ENCODE measurements around the gene PAX6. TPM values are rescaled to one million over a fixed set of nuclear protein-coding genes. Genes with fewer than 3 reads are reported as not detected.

PAX6 gene
- total RNA-seq, 1 donor from 2014 or later = not detected

DNA sequence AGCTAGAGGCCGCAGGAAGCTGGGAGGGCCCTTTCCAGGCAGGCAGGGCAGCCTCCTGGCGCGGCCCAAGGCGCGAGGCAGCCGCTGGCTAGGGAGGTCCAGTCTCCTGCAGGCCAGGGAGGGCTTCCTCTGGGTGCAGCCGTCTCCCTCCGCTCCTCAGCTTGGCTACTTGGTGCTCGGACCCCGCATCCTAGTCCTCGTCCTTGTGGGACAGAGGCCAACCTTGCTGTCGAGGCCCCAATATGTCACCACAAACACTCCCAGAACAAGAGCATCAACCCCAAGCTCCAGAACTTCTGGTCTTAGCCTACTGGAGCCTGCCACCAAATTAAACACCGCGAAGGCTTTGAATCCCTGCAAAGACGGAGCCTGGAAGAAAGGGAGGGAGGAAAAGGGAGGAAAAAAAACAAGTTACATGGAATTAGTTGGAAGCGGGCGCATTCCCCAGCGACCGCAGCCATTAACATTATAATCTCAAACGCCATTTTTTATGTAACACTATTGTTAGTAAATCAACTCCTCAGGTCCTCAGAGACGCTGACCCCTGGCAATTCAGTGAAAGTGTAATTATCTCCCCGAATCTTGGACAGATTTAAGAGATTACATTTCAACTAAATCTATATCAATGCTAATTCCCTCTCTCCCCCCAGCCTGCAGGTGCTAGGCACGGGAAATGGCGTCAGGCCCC, 12.7 kb upstream of the PAX6 start:
- intact Hi-C loops (cut with micrococcal nuclease) = no loop called here
- ATAC-seq = no peak
- DNase-seq = no peak

DNA sequence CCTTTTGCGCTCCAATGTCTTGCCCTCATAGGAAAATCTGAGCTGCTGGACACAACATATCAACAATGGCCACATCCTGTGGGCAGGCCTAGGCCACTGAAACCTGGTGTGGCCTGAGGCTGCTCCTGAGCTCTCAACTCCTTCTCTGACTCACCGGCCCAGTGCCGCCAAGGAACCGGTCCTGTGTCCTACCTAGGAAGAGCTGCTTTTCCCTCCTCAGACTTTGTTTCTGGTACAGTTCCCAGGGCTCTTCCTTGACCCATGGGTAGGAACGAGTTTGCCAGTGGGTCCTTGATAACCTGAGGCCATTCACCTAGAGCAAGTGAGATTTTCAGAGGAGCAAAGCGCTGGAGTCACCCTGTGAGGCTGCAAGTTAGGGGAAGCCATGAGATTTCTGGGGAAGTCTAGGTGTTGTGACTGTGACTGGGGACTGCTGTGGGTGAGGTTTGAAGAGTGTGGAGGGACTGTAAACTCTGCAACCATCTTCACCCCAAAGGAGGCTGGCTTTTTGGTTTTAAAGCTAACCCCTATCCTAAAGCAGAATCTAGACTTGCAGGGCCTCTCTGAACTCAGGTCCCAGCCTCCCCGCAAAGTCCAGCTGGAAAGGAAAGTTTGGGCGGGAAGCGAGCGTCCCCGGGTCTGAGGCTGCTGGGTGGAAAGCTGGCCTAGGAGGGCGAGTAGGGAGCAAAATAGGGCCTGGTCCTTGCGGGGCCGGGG, 12.0 kb upstream of the PAX6 start:
- no peak for DNase-seq
- no peak for ATAC-seq
- intact Hi-C loops (cut with micrococcal nuclease) = no loop called here

DNA sequence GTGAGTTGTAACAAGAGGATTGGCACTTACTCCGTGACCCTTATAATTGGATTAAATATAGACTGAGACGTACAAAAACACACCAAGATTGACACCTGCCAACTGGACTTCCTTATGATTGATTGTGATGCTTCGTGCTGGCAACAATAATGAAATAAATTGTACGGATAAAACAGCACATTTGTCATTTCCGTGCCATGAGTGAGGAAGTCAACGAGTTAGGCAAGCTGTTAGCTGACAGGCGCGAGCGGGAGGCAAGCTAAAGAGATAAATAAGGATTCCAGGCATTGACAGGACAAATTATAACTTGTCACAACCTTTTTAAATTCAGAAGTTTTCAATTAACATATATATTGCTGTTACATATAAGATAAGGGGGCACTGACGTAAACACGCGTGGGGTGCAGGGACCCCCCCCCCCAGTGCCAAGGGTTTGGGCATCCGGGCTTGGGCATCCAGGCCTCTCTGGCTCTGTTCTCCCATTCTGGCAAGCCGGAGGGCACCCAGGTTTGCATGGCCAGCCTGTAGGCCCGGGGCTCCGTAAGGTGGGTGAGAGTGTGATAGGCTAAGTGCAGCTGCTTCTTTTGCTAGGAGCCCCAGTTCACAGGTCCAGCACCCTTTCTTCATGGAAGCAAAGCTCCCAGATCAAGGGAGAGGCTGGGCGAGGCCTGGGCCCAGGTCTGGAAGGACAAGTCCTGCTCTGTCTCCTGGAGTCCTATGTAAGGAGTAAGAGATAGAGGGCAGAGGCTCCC, 11.2 kb upstream of the PAX6 start:
- no peak for DNase-seq
- intact Hi-C loops (cut with micrococcal nuclease) = no loop called here
- no peak for ATAC-seq

- ATAC-seq = no peak
- no peak for DNase-seq
- intact Hi-C loops (cut with micrococcal nuclease) = no loop called here
Measured at GRCh38 chr11:31821766-31822165, 10.6 kb upstream of the PAX6 start.

DNA sequence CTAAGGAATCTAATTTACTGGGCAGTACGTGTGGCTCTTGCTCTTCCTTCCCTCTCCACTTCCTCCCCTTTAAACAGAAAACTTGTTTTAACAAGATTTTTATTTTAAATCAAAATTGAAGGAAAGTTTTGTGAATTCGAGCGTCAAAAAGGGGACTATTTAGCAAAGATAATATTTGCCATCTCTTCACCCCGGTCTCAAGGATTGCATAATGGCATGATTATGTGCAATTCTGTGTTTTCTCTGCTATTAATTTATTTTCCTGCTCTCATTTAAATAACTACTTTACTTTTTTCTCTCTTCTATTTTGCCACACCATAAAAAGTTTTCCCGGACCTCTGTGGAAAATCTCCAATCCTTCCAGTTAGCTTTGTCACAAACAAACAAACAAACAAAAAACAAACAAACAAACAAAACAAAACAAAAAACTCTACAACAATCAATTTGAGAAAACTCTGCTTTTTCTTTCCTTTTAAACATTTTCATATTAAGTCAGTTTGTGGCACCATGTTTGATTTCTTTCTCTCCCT, 10.2 kb upstream of the PAX6 start:
- intact Hi-C loops (cut with micrococcal nuclease) = no loop called here
- DNase-seq (no peak), ATAC-seq (no peak)

DNA sequence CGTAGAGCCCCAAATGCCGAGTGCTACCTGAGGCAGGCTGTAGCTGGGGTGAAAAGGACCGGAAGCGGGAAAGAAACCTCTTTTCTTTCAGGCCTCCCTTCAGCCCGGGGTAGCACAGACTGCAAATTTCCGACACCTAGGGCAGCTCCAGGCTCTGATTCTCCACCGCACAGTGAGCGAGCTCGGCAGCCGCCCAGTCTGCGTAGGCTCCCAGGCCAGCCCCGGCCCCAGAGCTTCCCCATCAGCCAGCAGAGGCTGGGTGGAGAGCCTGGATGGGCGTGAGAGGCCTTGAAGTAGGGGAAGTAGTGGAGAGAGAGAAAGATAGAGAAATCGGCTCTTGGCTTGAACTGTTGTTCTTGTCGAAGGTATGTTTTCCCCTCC, 9.3 kb upstream of the PAX6 start:
- intact Hi-C loops (cut with micrococcal nuclease) = no loop called here
- no peak for ATAC-seq
- no peak for DNase-seq

- ATAC-seq (no peak), DNase-seq (no peak)
- intact Hi-C loops (cut with micrococcal nuclease) = no loop called here
Measured at GRCh38 chr11:31819621-31820437, 8.7 kb upstream of the PAX6 start.

DNA sequence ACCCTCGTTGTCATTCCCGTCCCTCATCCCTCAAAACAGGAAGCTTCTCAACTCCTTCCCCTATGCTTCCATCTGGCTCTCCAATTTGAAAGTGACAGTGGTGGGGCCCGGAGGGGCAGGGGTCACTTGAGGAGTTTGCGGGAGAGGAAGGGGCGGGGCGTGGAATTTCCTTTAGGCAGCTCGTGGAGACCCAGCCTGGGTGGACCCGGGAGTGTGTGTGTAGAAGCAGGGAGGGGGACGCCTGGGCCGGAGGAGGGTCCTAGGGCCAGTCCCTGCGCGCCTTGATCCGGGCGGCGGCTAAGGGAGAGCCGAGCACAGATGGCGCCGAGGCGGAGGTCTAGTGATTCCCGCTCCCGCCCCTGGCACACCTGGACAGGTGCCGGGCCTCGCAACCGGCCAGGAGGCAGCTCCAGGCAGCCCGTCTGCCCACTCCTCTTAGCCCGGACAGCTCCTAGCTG, 7.8 kb upstream of the PAX6 start:
- DNase-seq (no peak), ATAC-seq (no peak)
- intact Hi-C loops (cut with micrococcal nuclease) = no loop called here

DNA sequence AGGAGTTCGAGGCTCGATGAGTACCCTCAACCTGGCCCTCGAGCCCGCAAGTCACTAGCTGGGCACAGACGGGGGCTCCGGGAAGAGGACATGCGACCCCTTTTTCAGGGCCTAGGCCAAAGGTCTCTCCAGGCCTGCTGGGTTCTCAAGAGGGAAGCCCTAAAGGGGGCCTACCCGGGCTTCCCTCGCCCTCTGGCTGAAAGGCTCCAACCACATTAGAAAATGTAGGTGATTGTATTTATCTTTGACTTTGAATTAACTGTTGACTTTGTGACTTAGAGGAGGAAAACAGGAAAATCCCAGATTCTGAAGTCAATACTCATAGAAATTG, 7.3 kb upstream of the PAX6 start:
- no peak for ATAC-seq
- DNase-seq = no peak
- intact Hi-C loops (cut with micrococcal nuclease) = no loop called here

GRCh38 chr11:31817621-31818424, 6.7 kb upstream of the PAX6 start:
- peak; percentile 15 for ATAC-seq
- intact Hi-C loops (cut with micrococcal nuclease) = no loop called here
- no peak for DNase-seq

DNA sequence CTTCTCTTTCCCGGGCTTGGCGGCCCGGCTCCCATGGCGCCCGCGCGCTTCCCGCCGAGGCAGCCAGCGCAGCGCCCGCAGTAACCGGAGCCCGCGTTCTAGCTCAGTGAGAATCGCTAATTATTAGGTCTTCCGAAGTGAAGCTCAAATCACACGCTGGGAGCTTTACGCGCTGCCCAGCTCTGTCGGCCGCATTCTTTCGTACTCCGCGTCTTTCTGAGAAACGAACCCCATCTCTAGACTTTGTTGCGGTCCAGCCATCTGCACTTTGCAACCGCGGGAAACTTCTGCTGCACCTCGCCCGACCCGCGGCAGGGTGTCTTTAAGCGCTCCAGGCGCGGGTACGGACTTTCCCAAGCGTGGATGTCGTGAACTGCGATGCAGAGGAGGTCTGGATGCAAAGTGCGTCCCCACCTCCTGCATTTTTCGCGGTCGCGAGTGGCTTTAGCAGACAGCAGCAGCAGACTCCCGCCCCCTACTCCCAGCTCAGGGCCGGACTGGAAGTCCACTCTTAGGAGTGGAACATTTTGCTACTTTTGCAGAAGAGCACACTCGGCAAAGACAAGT, 6.0 kb upstream of the PAX6 start:
- intact Hi-C loops (cut with micrococcal nuclease) = no loop called here
- DNase-seq = no peak

GRCh38 chr11:31816468-31817053, 5.4 kb upstream of the PAX6 start:
- no peak for DNase-seq
- no peak for ATAC-seq
- intact Hi-C loops (cut with micrococcal nuclease) = no loop called here

More for the DNA sequence above, 6.0 kb upstream of the PAX6 start:
- no peak for ATAC-seq

DNA sequence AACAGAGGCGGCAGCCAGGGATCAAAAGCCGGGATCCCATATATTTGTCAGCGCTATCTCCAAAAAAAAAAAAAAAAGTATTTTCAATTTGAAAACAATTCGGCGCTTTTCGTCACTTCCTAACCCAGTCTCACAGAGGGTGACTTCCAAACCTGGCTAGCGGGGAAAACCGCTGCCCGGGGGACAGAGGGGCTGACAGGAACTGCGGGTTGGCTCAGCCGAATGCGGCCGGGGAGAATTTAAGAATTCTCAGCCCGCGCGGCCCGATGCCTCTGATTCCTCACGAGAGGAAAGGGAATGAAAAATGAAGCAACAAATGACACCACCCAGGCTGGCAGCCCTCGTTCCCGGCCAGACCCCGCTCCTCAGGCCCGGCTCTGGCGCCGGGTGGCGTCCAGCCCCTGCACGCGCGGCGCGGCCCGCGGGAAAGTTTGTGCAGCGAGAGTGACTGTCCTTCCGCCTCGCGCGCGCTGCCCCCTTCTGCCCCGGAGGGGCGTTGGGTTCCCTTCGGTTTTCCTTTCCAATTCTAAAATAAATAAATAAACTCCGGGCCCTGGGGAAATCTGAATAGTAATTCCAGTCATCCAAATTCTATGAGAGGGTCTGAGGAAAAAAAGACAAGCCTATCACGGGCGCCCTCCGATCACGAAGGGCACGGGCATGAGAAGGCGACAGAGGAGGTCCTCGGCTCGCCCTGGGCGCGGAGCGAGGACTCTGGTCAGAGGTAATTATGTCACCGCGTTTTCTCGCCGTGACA, 4.8 kb upstream of the PAX6 start:
- intact Hi-C loops (cut with micrococcal nuclease) = no loop called here
- DNase-seq = no peak
- no peak for ATAC-seq

GRCh38 chr11:31814176-31814868, 3.2 kb upstream of the PAX6 start:
- ATAC-seq = no peak
- DNase-seq = no peak
- intact Hi-C loops (cut with micrococcal nuclease) = no loop called here

GRCh38 chr11:31813391-31814175, 2.5 kb upstream of the PAX6 start:
- intact Hi-C loops (cut with micrococcal nuclease) = no loop called here
- ATAC-seq (no peak), DNase-seq (no peak)

Measured in left ventricle myocardium superior (tissue), 1 donor.